CD8-positive, alpha-beta memory T cell (primary cell): Measurements from ENCODE around the gene TUBA1C. TPM values are rescaled to one million over a fixed set of nuclear protein-coding genes. Genes with fewer than 3 reads are reported as not detected.

Experiments used
- CTCF ChIA-PET: fragments of 350-600 bp; sonication (Branson Sonifier 250); formaldehyde crosslinking; loops from one replicate; lab custom pipeline; 2021; ENCODE audit warnings: antibody characterized with exemption; lab: Charles Lee
- POLR2A ChIA-PET: fragments of 350-600 bp; sonication (Branson Sonifier 250); formaldehyde crosslinking; loops from one replicate; lab custom pipeline; 2021; ENCODE audit warnings: antibody characterized with exemption; lab: Charles Lee
- DNase-seq, 5 donors: peaks; one replicate each; pipeline versions ENCODE4 v3.0.0 to v3.0.0-alpha.2; 2020 to 2022; ENCODE audit warnings: mixed read lengths in 1 of 5
- H3K27ac ChIP-seq: one replicate; pipeline ENCODE4 v1.7.0; 2013; ENCODE audit warnings: low read depth, mild to moderate bottlenecking, low read length, moderate library complexity
- H3K27me3 ChIP-seq: 2 replicates; pipeline ENCODE4 v1.7.0; 2013; ENCODE audit warnings: low read length, mild to moderate bottlenecking; ENCODE audit not compliant: insufficient read depth, poor library complexity, severe bottlenecking
- H3K36me3 ChIP-seq: 2 replicates; pipeline ENCODE4 v1.7.0; 2013; ENCODE audit warnings: mild to moderate bottlenecking, low read length, moderate library complexity; ENCODE audit not compliant: insufficient read depth
- H3K4me1 ChIP-seq: 2 replicates; pipeline ENCODE4 v1.7.0; 2013; ENCODE audit warnings: mild to moderate bottlenecking, low read length, moderate library complexity; ENCODE audit not compliant: insufficient read depth
- H3K4me3 ChIP-seq: 2 replicates; pipeline ENCODE4 v1.7.0; 2013; ENCODE audit warnings: mild to moderate bottlenecking, low read length
- H3K9me3 ChIP-seq: 2 replicates; pipeline ENCODE4 v1.7.0; 2013; ENCODE audit warnings: mild to moderate bottlenecking, low read length
- H3K27ac Mint-ChIP-seq, 8 donors: one replicate each; pipeline ENCODE4 v1.8.0; 2020 to 2021; ENCODE audit warnings: mixed read lengths in 8 of 8, mild to moderate bottlenecking in 6 of 8, inconsistent platforms in 3 of 8, moderate library complexity in 3 of 8
- H3K27me3 Mint-ChIP-seq, 2 donors: one replicate each; pipeline ENCODE4 v1.8.0; 2020 to 2021; ENCODE audit warnings: mixed read lengths in 2 of 2, mild to moderate bottlenecking in 1 of 2, moderate library complexity in 1 of 2
- H3K36me3 Mint-ChIP-seq, 3 donors: one replicate each; pipeline ENCODE4 v1.8.0; 2020 to 2021; ENCODE audit warnings: mixed read lengths in 3 of 3, inconsistent platforms in 1 of 3, mild to moderate bottlenecking in 1 of 3
- H3K4me1 Mint-ChIP-seq, 3 donors: one replicate each; pipeline ENCODE4 v1.8.0; 2020 to 2021; ENCODE audit warnings: mixed read lengths in 3 of 3, inconsistent platforms in 1 of 3, mild to moderate bottlenecking in 1 of 3
- H3K4me3 Mint-ChIP-seq, 7 donors: one replicate each; pipeline ENCODE4 v1.8.0; 2020 to 2021; ENCODE audit warnings: mixed read lengths in 7 of 7, mild to moderate bottlenecking in 6 of 7, moderate library complexity in 4 of 7, inconsistent platforms in 2 of 7
- H3K9me3 Mint-ChIP-seq, 5 donors: one replicate each; pipeline ENCODE4 v1.8.0; 2020 to 2022; ENCODE audit warnings: mixed read lengths in 5 of 5, mild to moderate bottlenecking in 3 of 5, moderate library complexity in 2 of 5, inconsistent platforms in 1 of 5
- polyA plus RNA-seq: library from polyadenylated mRNA; unstranded; fragments of 300-500 nt; fragmentation: Illumina TruSeq; gene quantifications from one replicate; pipeline ENCODE4 v1.2.3, GENCODE V29; 2021
- total RNA-seq, 2 experiments: library from RNA; stranded (reverse); gene quantifications; one replicate each; pipeline ENCODE4 v1.2.3, GENCODE V29; 2021

The TUBA1C gene
- total and polyA plus RNA-seq, 3 experiments from 2014 or later = 49.5 to 356 (median 351) TPM

DNA sequence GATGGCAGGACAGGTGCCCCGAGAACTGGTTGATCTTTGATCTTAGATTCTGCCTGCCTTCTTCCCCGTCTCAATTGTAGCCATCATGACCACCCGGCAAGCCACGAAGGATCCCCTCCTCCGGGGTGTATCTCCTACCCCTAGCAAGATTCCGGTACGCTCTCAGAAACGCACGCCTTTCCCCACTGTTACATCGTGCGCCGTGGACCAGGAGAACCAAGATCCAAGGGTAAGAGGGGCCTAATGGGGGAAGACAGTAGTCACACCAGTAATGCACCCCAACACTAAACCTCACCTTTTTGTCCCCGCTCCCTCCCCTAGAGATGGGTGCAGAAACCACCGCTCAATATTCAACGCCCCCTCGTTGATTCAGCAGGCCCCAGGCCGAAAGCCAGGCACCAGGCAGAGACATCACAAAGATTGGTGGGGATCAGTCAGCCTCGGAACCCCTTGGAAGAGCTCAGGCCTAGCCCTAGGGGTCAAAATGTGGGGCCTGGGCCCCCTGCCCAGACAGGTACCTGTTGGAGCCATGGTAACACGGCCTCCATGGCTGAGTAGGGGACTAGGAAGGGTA is 58.7 kb downstream of the TUBA1C start:
- peaks cover 0 to 3% (median 0%) of the 10 kb centered on the region in 3 donors for H3K36me3 Mint-ChIP-seq
- peak overlapping the region; percentile 79 for H3K4me3 ChIP-seq

More for the DNA sequence above, 58.7 kb downstream of the TUBA1C start:
- peaks cover 14% of the 10 kb centered on the region for H3K4me1 ChIP-seq
- POLR2A ChIA-PET = interaction anchor here (0.6 to 1.7 kb wide), 7 partner anchors 19 to 702 kb away, joined by 3 to 7 read pairs (median 3); partner anchors contain the start of genes DNAJC22 and RACGAP1
- Mint-ChIP-seq H3K4me1 (peaks cover 18 to 23% (median 22%) of the 10 kb centered on the region in 3 donors), H3K27ac (peak overlapping the region in 4 of 8 donors; percentile 64 to 97 (median 87)), H3K4me3 (peak overlapping the region; percentile 86 to 95 (median 90)), H3K9me3 (no peaks in the 10 kb centered on the region), H3K27me3 (no peaks in the 10 kb centered on the region)
- no peaks in the 10 kb centered on the region for H3K36me3 ChIP-seq
- H3K9me3 ChIP-seq = no peaks in the 10 kb centered on the region
- H3K27ac ChIP-seq = peak overlapping the region; percentile 77
- CTCF ChIA-PET = interaction anchor here (0.9 to 5.6 kb wide), 12 partner anchors 8 to 418 kb away, joined by 3 to 36 read pairs (median 4); partner anchors contain the start of genes C1QL4, DNAJC22, PRPH and SPATS2
- no peak for DNase-seq
- H3K27me3 ChIP-seq = no peaks in the 10 kb centered on the region

Other genes with a start within 250 kb of the TUBA1C start
- 10 to 100 TPM; 73.3 to 78.3 TPM for gene PRKAG1, start 246.3 kb upstream of the TUBA1C start, total RNA-seq
- 45.9 TPM for gene PRKAG1, start 246.3 kb upstream of the TUBA1C start, polyA plus RNA-seq
- gene KMT2D, start 204.3 kb upstream of the TUBA1C start, total RNA-seq = 10 to 100 TPM; 79.4 to 79.7 TPM
- gene KMT2D, start 204.3 kb upstream of the TUBA1C start, polyA plus RNA-seq = 22.8 TPM
- 10 to 100 TPM; 10.1 to 10.2 TPM for gene RHEBL1, start 195.1 kb upstream of the TUBA1C start, total RNA-seq
- gene RHEBL1, start 195.1 kb upstream of the TUBA1C start, polyA plus RNA-seq = 8.0 TPM
- gene DHH, start 170.3 kb upstream of the TUBA1C start, total RNA-seq = under 1 TPM in 1 of 2 experiments, not detected in 1; 0.04 TPM
- gene DHH, start 170.3 kb upstream of the TUBA1C start, polyA plus RNA-seq = not detected
- gene LMBR1L, start 154.2 kb upstream of the TUBA1C start, total RNA-seq = 10 to 100 TPM; 47.2 to 48.7 TPM
- 37.6 TPM for gene LMBR1L, start 154.2 kb upstream of the TUBA1C start, polyA plus RNA-seq
- 1,000 to 10,000 TPM; 2,435 to 2,464 TPM for gene TUBA1B, start 133.7 kb upstream of the TUBA1C start, total RNA-seq
- 378 TPM for gene TUBA1B, start 133.7 kb upstream of the TUBA1C start, polyA plus RNA-seq
- 10 to 100 TPM; 67.8 to 70.4 TPM for gene TUBA1A, start 76.0 kb upstream of the TUBA1C start, total RNA-seq
- 167 TPM for gene TUBA1A, start 76.0 kb upstream of the TUBA1C start, polyA plus RNA-seq
- not detected for gene PRPH, start 30.1 kb downstream of the TUBA1C start, total RNA-seq
- gene PRPH, start 30.1 kb downstream of the TUBA1C start, polyA plus RNA-seq = not detected
- 10 to 100 TPM; 33.6 to 35.0 TPM for gene TROAP, start 58.2 kb downstream of the TUBA1C start, total RNA-seq
- 0.79 TPM for gene TROAP, start 58.2 kb downstream of the TUBA1C start, polyA plus RNA-seq
- gene C1QL4, start 72.1 kb downstream of the TUBA1C start, total RNA-seq = not detected
- gene C1QL4, start 72.1 kb downstream of the TUBA1C start, polyA plus RNA-seq = not detected
- gene DNAJC22, start 81.8 kb downstream of the TUBA1C start, total RNA-seq = not detected
- not detected for gene DNAJC22, start 81.8 kb downstream of the TUBA1C start, polyA plus RNA-seq
- 1 to 10 TPM; 9.1 to 9.4 TPM for gene SPATS2, start 102.4 kb downstream of the TUBA1C start, total RNA-seq
- 7.6 TPM for gene SPATS2, start 102.4 kb downstream of the TUBA1C start, polyA plus RNA-seq